K562 (cell line): ENCODE data around the gene RGS5. TPM values are rescaled to one million over a fixed set of nuclear protein-coding genes. Genes with fewer than 3 reads are reported as not detected.

Experiments used
- ATAC-seq: fragments of 200-7000 bp; cut with Tn5 transposase; 3 replicates; pipeline ENCODE4 v1.9.1; 2020; ENCODE audit warnings: moderate library complexity
- BruUV-seq: library from RNA; stranded (reverse); fragments of 400-500 nt; replicated peaks from 2 replicates; lab custom pipeline; 2021; lab: Mats Ljungman, UMichigan
- CTCF ChIA-PET: fragments of 300-600 bp; formaldehyde crosslinking; extraction: SDS; loops from one replicate; lab custom pipeline; 2021; ENCODE audit warnings: low intra/inter-chr PET ratio; lab: Yijun Ruan, JAX
- POLR2A ChIA-PET: fragments of 300-600, 350-650 bp; sonication (Branson Sonifier 250); formaldehyde crosslinking; extraction: SDS; loops from one replicate; lab custom pipeline; 2021; ENCODE audit warnings: antibody characterized with exemption, inconsistent platforms; lab: Yijun Ruan, JAX
- DNase-seq, 4 experiments: peaks; one replicate each; pipeline versions ENCODE4 v3.0.0 to v3.0.0-alpha.2; 2011 to 2018; ENCODE audit warnings: low spot score in 3 of 4, mixed read lengths in 3 of 4; ENCODE audit errors: extremely low read depth in 1 of 4
- FAIRE-seq: peaks from 2 replicates; lab custom pipeline; 2011; peaks lifted over from hg19 to GRCh38; lab: Jason Lieb, UNC
- H2AFZ ChIP-seq: 2 replicates; pipeline ENCODE4 v1.6.0; 2011; ENCODE audit warnings: low read depth, low read length, control low read depth, inconsistent platforms
- H3K27ac ChIP-seq: fragments of 200-600 bp; 3 replicates; pipeline ENCODE4 v1.8.0; 2011; ENCODE audit warnings: low read depth, mild to moderate bottlenecking, control low read depth, inconsistent platforms, low read length, moderate library complexity, mixed read lengths; ENCODE audit errors: extremely low read depth
- H3K27me3 ChIP-seq, 2 experiments: fragments of 300-600 bp in 1 of 2; 2 replicates in 1 of 2; 3 replicates in 1 of 2; pipeline versions ENCODE4 v1.6.0 to v1.8.0; 2011; ENCODE audit warnings: inconsistent platforms in 2 of 2, low read length in 2 of 2, mild to moderate bottlenecking in 1 of 2, mixed read lengths in 1 of 2, moderate library complexity in 1 of 2; ENCODE audit not compliant: control insufficient read depth in 2 of 2, insufficient read depth in 2 of 2
- H3K36me3 ChIP-seq: fragments of 300-600 bp; 3 replicates; pipeline ENCODE4 v1.8.0; 2011; ENCODE audit warnings: mild to moderate bottlenecking, low read length, inconsistent platforms; ENCODE audit not compliant: control insufficient read depth, insufficient read depth
- H3K4me1 ChIP-seq, 2 experiments: fragments of 200-600 bp in 1 of 2; replicated peaks in 1 of 2; 2 replicates in 1 of 2; 3 replicates in 1 of 2; pipeline versions ENCODE4 v1.5.1 to v1.8.0; 2011; ENCODE audit warnings: inconsistent platforms in 2 of 2, low read length in 2 of 2, mild to moderate bottlenecking in 1 of 2, mixed read lengths in 1 of 2, moderate library complexity in 1 of 2; ENCODE audit not compliant: control insufficient read depth in 2 of 2, insufficient read depth in 2 of 2
- H3K4me2 ChIP-seq: 2 replicates; pipeline ENCODE4 v1.6.1; 2011; ENCODE audit warnings: low read length, control low read depth, inconsistent platforms, mixed read lengths; ENCODE audit not compliant: insufficient read depth
- H3K4me3 ChIP-seq: fragments of 200-600 bp; sonication (generic), shearing (Covaris generic); 2 replicates; pipeline ENCODE4 v1.5.1; 2016; ENCODE audit warnings: control low read depth, inconsistent platforms
- H3K79me2 ChIP-seq: fragments of 200-600 bp; 3 replicates; pipeline ENCODE4 v1.8.0; 2011; ENCODE audit warnings: low read length, inconsistent platforms; ENCODE audit not compliant: control insufficient read depth, insufficient read depth
- H3K9ac ChIP-seq, 2 experiments: 2 replicates each; pipeline versions ENCODE4 v1.6.0 to v1.6.1; 2011; ENCODE audit warnings: low read depth in 2 of 2, low read length in 2 of 2, control low read depth in 1 of 2, inconsistent platforms in 1 of 2, mild to moderate bottlenecking in 1 of 2, mixed read lengths in 1 of 2; ENCODE audit not compliant: insufficient read depth in 1 of 2
- H3K9me1 ChIP-seq: one replicate; pipeline ENCODE4 v1.6.0; 2011; ENCODE audit warnings: inconsistent platforms, mild to moderate bottlenecking, low read length, moderate library complexity; ENCODE audit not compliant: control insufficient read depth, insufficient read depth
- H3K9me3 ChIP-seq: replicated peaks from 2 replicates; pipeline ENCODE4 v1.5.1; 2011; ENCODE audit warnings: low read depth, low read length, inconsistent platforms; ENCODE audit not compliant: control insufficient read depth, insufficient read depth
- H4K20me1 ChIP-seq: replicated peaks from 2 replicates; pipeline ENCODE4 v1.6.1; 2011; ENCODE audit warnings: low read length, inconsistent platforms, mixed read lengths; ENCODE audit not compliant: control insufficient read depth, insufficient read depth
- HNRNPH1 ChIP-seq: fragments of 200-400 bp; formaldehyde crosslinking; optimal IDR thresholded peaks from 2 replicates; pipeline ENCODE3; 2017; ENCODE audit warnings: low read depth, mild to moderate bottlenecking, low read length, moderate library complexity
- NR4A1 ChIP-seq, 2 experiments: fragments of 250-450 bp in 1 of 2; fragments of 450-650 bp in 1 of 2; sonication (Bioruptor Pico) in 1 of 2; IDR thresholded peaks; 2 replicates each; pipeline versions ENCODE4 v1.4.0 to v1.6.1; 2016 to 2020; ENCODE audit warnings: mild to moderate bottlenecking in 2 of 2, missing compliant biosample characterization in 1 of 2, missing genetic modification characterization in 1 of 2, moderate library complexity in 1 of 2
- WGBS: fragments of 100-300 bp; shearing (Covaris generic); methylation state at CpG from one replicate; pipeline ENCODE4 v1.1.6; 2016; ENCODE audit warnings: low coverage, mixed read lengths; ENCODE audit not compliant: insufficient coverage; ENCODE audit errors: missing lambda C conversion rate; 5-methylcytosine and 5-hydroxymethylcytosine counted together
- in situ Hi-C: fragments of 300-500 bp; cut with MboI; formaldehyde crosslinking; loops from 4 replicates; pipeline ENCODE4 v1.15.0; 2018; ENCODE audit warnings: inconsistent platforms, mixed read lengths
- intact Hi-C: fragments of 100-400 bp; cut with micrococcal nuclease; formaldehyde crosslinking; loops from 2 replicates; pipeline ENCODE4 v1.14.2; 2022
- polyA plus RNA-seq, 8 experiments: library from polyadenylated mRNA; depleted of rRNA in 4 of 8; stranded (reverse) in 5 of 8; unstranded in 3 of 8; fragments of >200 nt; fragmentation: Nextera tagmentation in 2 of 8; fragmentation: Illumina TruSeq in 1 of 8; extraction: Ambion mirVana in 2 of 8; extraction: Trizol in 1 of 8; gene quantifications; 2 replicates each; pipeline versions ENCODE4 v1.2.1 to v1.2.3, GENCODE V29; 2011 to 2014; ENCODE audit warnings: inconsistent platforms in 1 of 8, missing spikeins in 1 of 8
- total RNA-seq, 7 experiments: library from RNA; depleted of rRNA in 6 of 7; stranded (reverse); fragments of >200 nt in 6 of 7; fragmentation: Illumina TruSeq in 2 of 7; extraction: Trizol in 2 of 7; gene quantifications; 2 replicates each; pipeline versions ENCODE4 v1.2.1 to v1.2.3, GENCODE V29; 2011 to 2021; ENCODE audit warnings: low replicate concordance in 1 of 7
- TF ChIP-seq, protein P1 (sequence below): fragments of 250-450 bp; sonication (Bioruptor Pico); IDR thresholded peaks from 2 replicates; pipeline ENCODE4 v1.5.0; 2020; ENCODE audit warnings: mild to moderate bottlenecking, borderline replicate concordance

The RGS5 gene
- total and polyA plus RNA-seq, 9 of the 15 experiments (the other 6 are each of a cell fraction or from before 2014, with no cell fraction given), result 0.71 to 5.3 (median 2.4) TPM

DNA sequence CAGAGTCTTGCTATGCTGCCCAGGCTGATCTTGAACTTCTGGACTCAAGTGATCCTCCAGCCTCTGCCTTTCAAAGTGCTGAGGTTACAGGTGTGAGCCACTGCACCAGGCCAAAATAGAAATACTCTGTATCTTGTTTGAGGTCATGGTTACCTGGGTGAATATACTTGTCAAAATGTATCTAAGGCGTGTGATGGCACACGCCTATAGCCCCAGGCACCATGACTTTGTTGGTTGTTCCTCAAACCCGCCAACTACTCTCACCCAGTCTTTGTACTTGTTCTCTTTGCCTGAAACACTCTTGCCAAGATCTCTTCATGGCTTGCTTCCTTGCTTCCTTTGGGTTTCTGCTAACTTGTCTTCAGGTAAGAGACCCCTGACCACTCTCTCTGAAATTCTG is 38.0 kb upstream of the RGS5 start:
- H3K9ac ChIP-seq, result no peak overlapping the region
- no peaks in the 10 kb centered on the region for H4K20me1 ChIP-seq
- CTCF ChIA-PET, result no interaction called here
- no peaks in the 10 kb centered on the region for H3K9me3 ChIP-seq
- H3K79me2 ChIP-seq, result no peaks in the 10 kb centered on the region
- H3K27ac ChIP-seq, result no peak overlapping the region
- H3K27me3 ChIP-seq, result no peaks in the 10 kb centered on the region
- no peak overlapping the region for H2AFZ ChIP-seq
- DNase-seq (no peak), ATAC-seq (no peak), FAIRE-seq (no peak)
- H3K36me3 ChIP-seq, result no peaks in the 10 kb centered on the region
- no TSS peak for BruUV-seq
- H3K9me1 ChIP-seq, result no peaks in the 10 kb centered on the region
- H3K4me2 ChIP-seq, result no peak overlapping the region
- no peak overlapping the region for H3K4me3 ChIP-seq
- WGBS, result 2% methylated on average over 3 of the region's 3 CpGs
- POLR2A ChIA-PET, result no interaction called here
- TF ChIP-seq, protein P1, sequence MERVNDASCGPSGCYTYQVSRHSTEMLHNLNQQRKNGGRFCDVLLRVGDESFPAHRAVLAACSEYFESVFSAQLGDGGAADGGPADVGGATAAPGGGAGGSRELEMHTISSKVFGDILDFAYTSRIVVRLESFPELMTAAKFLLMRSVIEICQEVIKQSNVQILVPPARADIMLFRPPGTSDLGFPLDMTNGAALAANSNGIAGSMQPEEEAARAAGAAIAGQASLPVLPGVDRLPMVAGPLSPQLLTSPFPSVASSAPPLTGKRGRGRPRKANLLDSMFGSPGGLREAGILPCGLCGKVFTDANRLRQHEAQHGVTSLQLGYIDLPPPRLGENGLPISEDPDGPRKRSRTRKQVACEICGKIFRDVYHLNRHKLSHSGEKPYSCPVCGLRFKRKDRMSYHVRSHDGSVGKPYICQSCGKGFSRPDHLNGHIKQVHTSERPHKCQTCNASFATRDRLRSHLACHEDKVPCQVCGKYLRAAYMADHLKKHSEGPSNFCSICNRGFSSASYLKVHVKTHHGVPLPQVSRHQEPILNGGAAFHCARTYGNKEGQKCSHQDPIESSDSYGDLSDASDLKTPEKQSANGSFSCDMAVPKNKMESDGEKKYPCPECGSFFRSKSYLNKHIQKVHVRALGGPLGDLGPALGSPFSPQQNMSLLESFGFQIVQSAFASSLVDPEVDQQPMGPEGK (CRISPR knock-in tag), result no peak
- no peak for TF ChIP-seq HNRNPH1
- no peak for TF ChIP-seq NR4A1 (CRISPR knock-in tag; IDR thresholded peaks at IDR 0.05)
- no peak for TF ChIP-seq NR4A1 (tag; IDR thresholded peaks at IDR 0.05)
- intact Hi-C loops (no loop called here), in situ Hi-C loops (no loop called here)
- H3K4me1 ChIP-seq, result no peaks in the 10 kb centered on the region
